ENCODE measurements around the gene ZSWIM8. TPM values are rescaled to one million over a fixed set of nuclear protein-coding genes. Genes with fewer than 3 reads are reported as not detected.
"Not testable (repeated sequence)": the region's sequence is repeated elsewhere in the genome, so short reads cannot be mapped to it uniquely, and the experiment has no call there.

ZSWIM8 gene
- total RNA-seq, 2 experiments from 2014 or later: 66.4 to 70.7 TPM

DNA sequence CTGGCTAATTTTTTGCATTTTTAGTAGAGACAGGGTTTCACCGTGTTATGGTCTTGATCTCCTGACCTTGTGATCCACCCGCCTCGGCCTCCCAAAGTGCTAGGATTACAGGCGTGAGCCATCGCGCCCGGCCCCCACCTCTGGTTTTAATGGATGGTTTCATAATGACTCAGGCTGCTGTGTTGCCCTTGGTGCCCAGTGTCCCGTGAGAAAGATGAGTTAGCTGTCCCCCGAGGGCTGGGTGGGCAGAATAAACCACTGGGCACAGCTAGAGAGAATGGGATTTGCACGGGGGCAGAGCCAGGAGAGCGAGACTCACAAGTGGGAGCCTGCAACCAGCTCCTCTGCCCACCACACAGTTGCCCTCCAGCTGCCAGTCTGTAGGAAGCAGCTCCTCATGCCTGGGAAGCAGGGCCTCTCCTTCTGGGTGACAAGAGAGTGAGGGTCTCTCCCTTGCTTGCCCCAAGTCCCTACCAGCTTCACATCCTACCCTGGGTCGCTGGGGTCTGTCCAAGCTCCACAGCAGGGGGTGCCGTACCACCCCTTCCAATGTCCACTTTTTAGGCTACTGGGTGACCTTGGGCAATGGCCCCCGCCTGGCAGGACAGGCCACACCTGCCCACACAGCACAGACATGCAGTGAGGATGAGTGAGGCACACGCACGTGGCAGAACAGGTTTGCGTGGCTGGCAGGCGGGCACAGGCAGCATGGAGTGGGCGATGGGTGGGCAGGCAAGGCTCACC, 42.1 kb downstream of the ZSWIM8 start:
- Histone ChIP-seq H3K4me1 (ENCODE audit: insufficient read depth, low read length) (no peaks in the 10 kb centered on the region), H3K4me3 (ENCODE audit: low read length) (no peak overlapping the region), H3K9me3 (ENCODE audit: control insufficient read depth in 1 of 2, insufficient read depth in 1 of 2, low read length in 2 of 2) (no peaks in the 10 kb centered on the region), H3K36me3 (ENCODE audit: insufficient read depth, low read length) (peaks cover 70% of the 10 kb centered on the region), H3K27ac (ENCODE audit: low read depth in 1 of 2, low read length in 2 of 2) (no peak overlapping the region), H3K27me3 (ENCODE audit: control insufficient read depth in 1 of 2, insufficient read depth in 2 of 2, low read length in 2 of 2) (no peaks in the 10 kb centered on the region)
- no peaks in the 10 kb centered on the region for H3K4me1 Mint-ChIP-seq (ENCODE audit: low read depth)
- H3K36me3 Mint-ChIP-seq (ENCODE audit: low read depth): peaks cover 59% of the 10 kb centered on the region
- no peaks in the 10 kb centered on the region for H3K27me3 Mint-ChIP-seq
- DNase-seq: no peak
- intact Hi-C loops (cut with DNase I, micrococcal nuclease): no loop called here
- H3K9me3 Mint-ChIP-seq: no peaks in the 10 kb centered on the region
- no peak overlapping the region for H3K27ac Mint-ChIP-seq
- CTCF ChIA-PET: no interaction called here
- no peak overlapping the region for H3K4me3 Mint-ChIP-seq
- no peak for ATAC-seq (ENCODE audit: poor library complexity)
- TF ChIP-seq, protein P1, sequence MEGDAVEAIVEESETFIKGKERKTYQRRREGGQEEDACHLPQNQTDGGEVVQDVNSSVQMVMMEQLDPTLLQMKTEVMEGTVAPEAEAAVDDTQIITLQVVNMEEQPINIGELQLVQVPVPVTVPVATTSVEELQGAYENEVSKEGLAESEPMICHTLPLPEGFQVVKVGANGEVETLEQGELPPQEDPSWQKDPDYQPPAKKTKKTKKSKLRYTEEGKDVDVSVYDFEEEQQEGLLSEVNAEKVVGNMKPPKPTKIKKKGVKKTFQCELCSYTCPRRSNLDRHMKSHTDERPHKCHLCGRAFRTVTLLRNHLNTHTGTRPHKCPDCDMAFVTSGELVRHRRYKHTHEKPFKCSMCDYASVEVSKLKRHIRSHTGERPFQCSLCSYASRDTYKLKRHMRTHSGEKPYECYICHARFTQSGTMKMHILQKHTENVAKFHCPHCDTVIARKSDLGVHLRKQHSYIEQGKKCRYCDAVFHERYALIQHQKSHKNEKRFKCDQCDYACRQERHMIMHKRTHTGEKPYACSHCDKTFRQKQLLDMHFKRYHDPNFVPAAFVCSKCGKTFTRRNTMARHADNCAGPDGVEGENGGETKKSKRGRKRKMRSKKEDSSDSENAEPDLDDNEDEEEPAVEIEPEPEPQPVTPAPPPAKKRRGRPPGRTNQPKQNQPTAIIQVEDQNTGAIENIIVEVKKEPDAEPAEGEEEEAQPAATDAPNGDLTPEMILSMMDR (IDR thresholded peaks at IDR 0.05): no peak
- POLR2A ChIA-PET: no interaction called here

DNA sequence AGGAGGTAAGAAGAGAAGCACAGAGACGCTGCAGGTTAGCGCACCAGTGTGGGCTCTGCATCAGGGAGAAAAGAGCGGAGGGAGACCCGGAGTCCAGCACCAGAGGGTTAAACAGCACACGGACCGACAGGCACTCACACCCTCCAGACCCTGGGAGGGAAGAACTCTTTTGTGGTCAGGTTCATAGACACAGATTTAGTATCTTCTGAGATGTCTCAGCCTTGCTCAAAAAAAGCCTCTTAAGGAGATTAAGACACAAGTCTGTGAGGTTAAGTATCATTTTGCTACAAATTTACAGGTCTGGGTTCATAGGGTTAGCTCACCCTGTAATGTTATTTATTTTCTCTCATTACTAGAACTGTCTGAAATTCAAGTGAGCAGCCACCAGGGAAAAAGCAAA, 42.8 kb downstream of the ZSWIM8 start:
- CTCF ChIA-PET: no interaction called here
- Histone ChIP-seq H3K4me1 (ENCODE audit: insufficient read depth, low read length) (no peaks in the 10 kb centered on the region), H3K4me3 (ENCODE audit: low read length) (no peak overlapping the region), H3K9me3 (ENCODE audit: control insufficient read depth in 1 of 2, insufficient read depth in 1 of 2, low read length in 2 of 2) (no peaks in the 10 kb centered on the region), H3K27me3 (ENCODE audit: control insufficient read depth in 1 of 2, insufficient read depth in 2 of 2, low read length in 2 of 2) (no peaks in the 10 kb centered on the region), H3K27ac (ENCODE audit: low read depth in 1 of 2, low read length in 2 of 2) (no peak overlapping the region), H3K36me3 (ENCODE audit: insufficient read depth, low read length) (peaks cover 68% of the 10 kb centered on the region)
- Mint-ChIP-seq H3K27me3 (no peaks in the 10 kb centered on the region), H3K9me3 (no peaks in the 10 kb centered on the region), H3K27ac (no peak overlapping the region), H3K36me3 (ENCODE audit: low read depth) (peaks cover 56% of the 10 kb centered on the region), H3K4me3 (no peak overlapping the region), H3K4me1 (ENCODE audit: low read depth) (no peaks in the 10 kb centered on the region)
- TF ChIP-seq, protein P1 (IDR thresholded peaks at IDR 0.05): no peak
- intact Hi-C loops (cut with DNase I, micrococcal nuclease): no loop called here
- DNase-seq (no peak), ATAC-seq (ENCODE audit: poor library complexity) (no peak)
- POLR2A ChIA-PET: no interaction called here

DNA sequence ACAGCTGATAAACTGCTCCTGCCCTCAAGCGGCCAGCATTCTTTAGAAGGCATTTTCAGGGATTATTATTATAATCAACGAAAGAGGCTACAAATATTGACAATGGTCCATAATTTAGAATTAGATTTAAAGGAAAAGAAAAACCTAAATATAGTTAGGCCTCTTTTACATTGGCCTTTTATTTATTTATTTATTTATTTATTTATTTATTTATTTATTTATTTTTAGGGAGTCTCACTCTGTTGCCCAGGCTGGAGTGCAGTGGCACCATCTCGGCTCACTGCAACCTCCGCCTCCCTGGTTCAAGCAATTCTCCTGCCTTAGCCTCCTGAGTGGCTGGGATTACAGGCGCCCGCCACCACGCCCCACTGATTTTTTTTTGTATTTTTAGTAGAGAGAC, 43.7 kb downstream of the ZSWIM8 start:
- ATAC-seq (ENCODE audit: poor library complexity); DNase-seq; H3K4me1 ChIP-seq (ENCODE audit: insufficient read depth, low read length); H3K27ac Mint-ChIP-seq; intact Hi-C loops (cut with DNase I, micrococcal nuclease); H3K27me3 Mint-ChIP-seq; H3K27ac ChIP-seq (ENCODE audit: low read depth in 1 of 2, low read length in 2 of 2); H3K4me3 ChIP-seq (ENCODE audit: low read length); H3K27me3 ChIP-seq (ENCODE audit: control insufficient read depth in 1 of 2, insufficient read depth in 2 of 2, low read length in 2 of 2); H3K9me3 ChIP-seq (ENCODE audit: control insufficient read depth in 1 of 2, insufficient read depth in 1 of 2, low read length in 2 of 2); H3K4me3 Mint-ChIP-seq; H3K9me3 Mint-ChIP-seq; POLR2A ChIA-PET; H3K4me1 Mint-ChIP-seq (ENCODE audit: low read depth); CTCF ChIA-PET: not testable (repeated sequence)
- peaks cover 47% of the 10 kb centered on the region for H3K36me3 Mint-ChIP-seq (ENCODE audit: low read depth)
- peaks cover 58% of the 10 kb centered on the region for H3K36me3 ChIP-seq (ENCODE audit: insufficient read depth, low read length)
